Trophoblast cell (in vitro differentiated cells and primary cell): Measurements from ENCODE around the gene VPS9D1.

Experiments used
- DNase-seq, 2 donors: peaks; one replicate each; pipeline ENCODE4 v3.0.0-alpha.2; 2016
- H2AFZ ChIP-seq: 2 replicates; pipeline ENCODE4 v1.6.1; 2013; ENCODE audit warnings: low read length, moderate library complexity, mild to moderate bottlenecking; ENCODE audit not compliant: insufficient read depth, poor library complexity
- H2AK5ac ChIP-seq: 2 replicates; pipeline ENCODE4 v1.6.1; 2013; ENCODE audit warnings: mild to moderate bottlenecking, low read length
- H2BK120ac ChIP-seq: 2 replicates; pipeline ENCODE4 v1.6.1; 2013; ENCODE audit warnings: low read length, mild to moderate bottlenecking, moderate library complexity; ENCODE audit not compliant: insufficient read depth, poor library complexity
- H2BK12ac ChIP-seq: 2 replicates; pipeline ENCODE4 v1.6.1; 2013; ENCODE audit warnings: mild to moderate bottlenecking, low read length, moderate library complexity
- H2BK5ac ChIP-seq: 2 replicates; pipeline ENCODE4 v1.6.1; 2013; ENCODE audit warnings: low read length, low read depth, moderate library complexity, mild to moderate bottlenecking; ENCODE audit not compliant: poor library complexity
- H3K14ac ChIP-seq: 2 replicates; pipeline ENCODE4 v1.6.1; 2013; ENCODE audit warnings: mild to moderate bottlenecking, low read length
- H3K18ac ChIP-seq: 2 replicates; pipeline ENCODE4 v1.6.1; 2013; ENCODE audit warnings: mild to moderate bottlenecking, low read length
- H3K23ac ChIP-seq: 2 replicates; pipeline ENCODE4 v1.6.1; 2013; ENCODE audit warnings: low read length
- H3K27ac ChIP-seq: 2 replicates; pipeline ENCODE4 v1.5.1; 2013; ENCODE audit warnings: low read depth, mild to moderate bottlenecking, inconsistent platforms, low read length, moderate library complexity
- H3K27me3 ChIP-seq: 2 replicates; pipeline ENCODE4 v1.6.1; 2013; ENCODE audit warnings: inconsistent platforms, mild to moderate bottlenecking, low read length, moderate library complexity; ENCODE audit not compliant: insufficient read depth
- H3K36me3 ChIP-seq, 2 experiments: 1 replicate in 1 of 2; 2 replicates in 1 of 2; pipeline ENCODE4 v1.6.1; 2013; ENCODE audit warnings: low read length in 2 of 2, mild to moderate bottlenecking in 2 of 2, moderate library complexity in 1 of 2; ENCODE audit not compliant: insufficient read depth in 2 of 2, control insufficient read depth in 1 of 2
- H3K4ac ChIP-seq: 2 replicates; pipeline ENCODE4 v1.6.1; 2013; ENCODE audit warnings: low read depth, mild to moderate bottlenecking, low read length, moderate library complexity
- H3K4me1 ChIP-seq, 2 experiments: 1 replicate in 1 of 2; 2 replicates in 1 of 2; pipeline ENCODE4 v1.6.1; 2013; ENCODE audit warnings: low read length in 2 of 2, mild to moderate bottlenecking in 2 of 2, moderate library complexity in 1 of 2; ENCODE audit not compliant: insufficient read depth in 2 of 2, control insufficient read depth in 1 of 2
- H3K4me2 ChIP-seq: 2 replicates; pipeline ENCODE4 v1.6.1; 2013; ENCODE audit warnings: inconsistent platforms, mild to moderate bottlenecking, low read length, moderate library complexity
- H3K4me3 ChIP-seq: 2 replicates; pipeline ENCODE4 v1.5.1; 2013; ENCODE audit warnings: mild to moderate bottlenecking, low read depth, low read length, inconsistent platforms
- H3K79me1 ChIP-seq: one replicate; pipeline ENCODE4 v1.6.1; 2013; ENCODE audit warnings: low read length
- H3K79me2 ChIP-seq: 2 replicates; pipeline ENCODE4 v1.6.1; 2013; ENCODE audit warnings: low read length, mild to moderate bottlenecking; ENCODE audit not compliant: control insufficient read depth, insufficient read depth, poor library complexity
- H3K9ac ChIP-seq: 2 replicates; pipeline ENCODE4 v1.6.1; 2013; ENCODE audit warnings: mild to moderate bottlenecking, low read length
- H3K9me3 ChIP-seq: 2 replicates; pipeline ENCODE4 v1.6.1; 2013; ENCODE audit warnings: low read depth, mild to moderate bottlenecking, control low read depth, inconsistent platforms, low read length; ENCODE audit not compliant: insufficient read depth
- H4K12ac ChIP-seq: 2 replicates; pipeline ENCODE4 v1.6.1; 2013; ENCODE audit warnings: low read depth, mild to moderate bottlenecking, low read length, moderate library complexity
- H4K8ac ChIP-seq: 2 replicates; pipeline ENCODE4 v1.6.1; 2013; ENCODE audit warnings: low read depth, mild to moderate bottlenecking, low read length, moderate library complexity
- H4K91ac ChIP-seq: one replicate; pipeline ENCODE4 v1.6.1; 2013; ENCODE audit warnings: low read depth, mild to moderate bottlenecking, low read length, moderate library complexity
- WGBS: extraction: QIAGEN DNeasy Blood & Tissue Kit; methylation state at CpG from one replicate; pipeline ENCODE4 v1.1.7; 2013; ENCODE audit warnings: missing lambda C conversion rate; ENCODE audit not compliant: insufficient read length, insufficient coverage; ENCODE audit errors: extremely low coverage; 5-methylcytosine and 5-hydroxymethylcytosine counted together

VPS9D1 gene

DNA sequence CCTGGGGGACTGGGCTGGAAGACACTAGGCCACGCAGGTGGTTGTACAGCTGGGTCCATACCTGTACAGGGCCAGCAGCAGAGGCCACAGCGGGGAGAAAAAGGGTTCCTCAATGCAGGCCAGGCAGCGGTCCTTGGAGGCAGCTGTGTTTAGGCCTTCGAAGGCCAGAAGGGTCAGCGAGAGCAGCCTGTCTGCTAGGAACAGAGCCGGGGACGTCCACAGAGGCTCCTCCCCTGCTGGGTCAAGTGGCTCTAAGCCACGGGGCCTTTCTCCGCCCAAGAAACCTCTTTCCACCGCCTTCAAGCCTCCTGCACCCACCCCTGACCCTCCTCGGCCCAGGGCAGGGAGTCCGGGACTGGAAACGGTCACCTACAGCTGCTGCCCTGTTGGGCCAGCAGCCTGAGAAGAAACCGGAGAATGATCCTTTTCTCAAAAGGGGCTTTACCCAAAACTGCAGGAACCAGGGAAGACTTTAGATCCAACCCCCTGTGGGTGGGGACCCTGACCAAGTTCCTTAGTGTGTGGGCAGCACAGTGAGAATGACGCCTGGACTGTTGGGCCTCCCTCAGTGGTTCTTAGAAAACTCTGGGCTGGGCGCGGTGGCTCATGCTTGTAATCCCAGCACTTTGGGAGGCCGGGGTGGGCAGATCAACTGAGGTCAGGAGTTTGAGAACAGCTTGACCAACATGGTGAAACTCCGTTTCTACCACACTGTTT is 10.8 kb downstream of the VPS9D1 start:
- no peak for DNase-seq
- H3K9me3 ChIP-seq = no peaks in the 10 kb centered on the region
- H4K12ac ChIP-seq = no peak overlapping the region
- H3K36me3 ChIP-seq = no peaks in the 10 kb centered on the region
- no peak overlapping the region for H4K8ac ChIP-seq
- H3K79me2 ChIP-seq = peaks cover 2% of the 10 kb centered on the region
- no peak overlapping the region for H4K91ac ChIP-seq
- WGBS = no CpG with 5 or more reads among the region's 19 CpGs
- H3K4ac ChIP-seq = no peak overlapping the region
- no peak overlapping the region for H3K27ac ChIP-seq
- H3K9ac ChIP-seq = no peak overlapping the region
- H2BK120ac ChIP-seq = no peak overlapping the region
- H3K27me3 ChIP-seq = no peaks in the 10 kb centered on the region
- no peak overlapping the region for H2AFZ ChIP-seq
- no peak overlapping the region for H3K14ac ChIP-seq
- no peak overlapping the region for H2BK5ac ChIP-seq
- no peak overlapping the region for H2AK5ac ChIP-seq
- H3K79me1 ChIP-seq = peaks cover 6% of the 10 kb centered on the region
- H3K23ac ChIP-seq = no peak overlapping the region
- H2BK12ac ChIP-seq = no peak overlapping the region
- no peak overlapping the region for H3K4me2 ChIP-seq
- H3K4me1 ChIP-seq = peaks cover 4 to 9% of the 10 kb centered on the region in 2 experiments
- no peak overlapping the region for H3K4me3 ChIP-seq
- H3K18ac ChIP-seq = no peak overlapping the region

DNA sequence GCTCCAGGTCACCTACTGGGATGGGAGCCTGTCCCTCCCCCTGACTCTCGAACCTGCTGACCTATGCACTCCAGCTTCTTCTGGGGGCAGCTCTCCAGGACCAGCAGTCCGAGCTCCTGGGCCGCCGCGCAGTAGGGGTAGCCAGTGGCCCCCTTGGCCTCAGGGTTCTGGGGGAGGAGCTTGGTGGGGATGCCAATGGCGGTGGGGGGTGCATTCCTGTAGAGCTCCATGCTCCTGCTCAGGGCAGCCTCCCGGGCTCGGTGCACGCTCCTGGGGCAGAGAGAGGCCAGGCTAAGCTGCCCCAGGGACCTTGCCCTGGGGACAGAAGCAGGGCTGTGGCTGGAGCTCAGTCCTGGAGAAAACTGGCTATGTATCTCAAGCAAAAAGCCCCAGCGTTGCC is 11.5 kb downstream of the VPS9D1 start:
- Histone ChIP-seq H2BK5ac (no peak overlapping the region), H2AK5ac (no peak overlapping the region), H4K12ac (no peak overlapping the region), H3K79me2 (peaks cover 2% of the 10 kb centered on the region), H3K9ac (no peak overlapping the region), H3K36me3 (no peaks in the 10 kb centered on the region), H3K4me3 (no peak overlapping the region), H3K14ac (no peak overlapping the region), H2BK120ac (no peak overlapping the region), H3K27ac (no peak overlapping the region), H3K4me1 (peaks cover 4 to 9% of the 10 kb centered on the region in 2 experiments), H3K4me2 (no peak overlapping the region), H3K27me3 (no peaks in the 10 kb centered on the region), H2BK12ac (no peak overlapping the region), H3K23ac (no peak overlapping the region), H3K4ac (no peak overlapping the region), H2AFZ (no peak overlapping the region), H3K79me1 (peaks cover 6% of the 10 kb centered on the region), H4K8ac (no peak overlapping the region), H4K91ac (no peak overlapping the region), H3K9me3 (no peaks in the 10 kb centered on the region), H3K18ac (no peak overlapping the region)
- WGBS = no CpG with 5 or more reads among the region's 10 CpGs
- DNase-seq = no peak

DNA sequence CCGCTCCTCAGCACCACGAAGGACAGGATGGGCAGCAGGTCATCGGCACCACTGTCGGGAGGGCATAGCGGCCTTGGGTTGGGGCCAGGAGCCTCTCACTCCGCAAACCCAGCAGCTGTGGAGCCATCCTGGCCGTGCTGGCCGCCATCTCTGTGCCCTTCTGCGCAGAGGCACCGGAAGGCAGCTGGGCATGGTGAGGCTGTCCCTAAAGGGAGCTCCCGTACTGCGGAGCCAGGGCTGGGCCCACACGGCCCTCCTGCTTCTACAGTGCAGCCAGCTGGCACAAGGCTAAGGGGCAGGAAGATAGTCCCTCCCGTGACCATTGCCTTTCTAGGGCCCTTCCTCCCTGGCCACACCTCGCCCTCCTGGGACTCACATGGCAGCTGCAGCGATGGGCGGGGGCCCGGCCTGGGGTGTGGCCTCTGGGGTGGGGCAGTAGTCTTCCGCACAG is 12.2 kb downstream of the VPS9D1 start:
- no peaks in the 10 kb centered on the region for H3K36me3 ChIP-seq
- H2AFZ ChIP-seq = no peak overlapping the region
- no peak overlapping the region for H3K23ac ChIP-seq
- H4K91ac ChIP-seq = no peak overlapping the region
- H3K27me3 ChIP-seq = no peaks in the 10 kb centered on the region
- H3K14ac ChIP-seq = no peak overlapping the region
- H3K9me3 ChIP-seq = no peaks in the 10 kb centered on the region
- DNase-seq = no peak
- H3K4me3 ChIP-seq = no peak overlapping the region
- H3K18ac ChIP-seq = no peak overlapping the region
- no peak overlapping the region for H2BK5ac ChIP-seq
- no peak overlapping the region for H3K4ac ChIP-seq
- H3K4me1 ChIP-seq = peaks cover 4 to 9% of the 10 kb centered on the region in 2 experiments
- no peak overlapping the region for H4K8ac ChIP-seq
- H3K79me1 ChIP-seq = peaks cover 6% of the 10 kb centered on the region
- H2AK5ac ChIP-seq = no peak overlapping the region
- no peak overlapping the region for H3K4me2 ChIP-seq
- no CpG with 5 or more reads among the region's 19 CpGs for WGBS
- no peak overlapping the region for H2BK12ac ChIP-seq
- H2BK120ac ChIP-seq = no peak overlapping the region
- H3K27ac ChIP-seq = no peak overlapping the region
- H4K12ac ChIP-seq = no peak overlapping the region
- no peak overlapping the region for H3K9ac ChIP-seq
- peaks cover 2% of the 10 kb centered on the region for H3K79me2 ChIP-seq

DNA sequence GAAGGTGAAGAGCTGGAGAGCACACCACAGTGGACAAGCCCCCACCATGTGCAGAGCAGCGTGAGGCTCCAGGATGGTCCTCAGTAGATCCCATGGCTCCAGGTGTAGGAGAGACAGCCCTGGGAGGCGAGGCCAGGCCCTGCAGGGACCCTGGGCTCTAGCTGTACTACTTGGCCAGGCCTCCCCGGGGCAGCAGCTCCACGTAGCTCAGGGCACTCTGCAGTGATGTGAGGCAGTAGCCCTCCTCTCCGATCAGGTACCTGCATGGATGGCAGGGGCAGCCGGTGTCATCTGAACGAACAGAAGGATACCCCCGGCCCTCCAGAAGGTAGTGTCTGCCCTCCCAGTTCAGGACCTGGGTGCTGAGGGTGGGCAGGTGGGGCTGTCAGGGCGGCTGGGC is 13.0 kb downstream of the VPS9D1 start:
- Histone ChIP-seq H3K9ac (no peak overlapping the region), H3K79me2 (peaks cover 2% of the 10 kb centered on the region), H2BK120ac (no peak overlapping the region), H3K4me3 (no peak overlapping the region), H3K23ac (no peak overlapping the region), H4K8ac (no peak overlapping the region), H3K4me1 (peaks cover 3 to 9% of the 10 kb centered on the region in 2 experiments), H3K18ac (no peak overlapping the region), H2BK5ac (no peak overlapping the region), H3K4me2 (no peak overlapping the region), H2AK5ac (no peak overlapping the region), H3K9me3 (no peaks in the 10 kb centered on the region), H3K4ac (no peak overlapping the region), H2AFZ (no peak overlapping the region), H2BK12ac (no peak overlapping the region), H3K36me3 (no peaks in the 10 kb centered on the region), H3K27ac (no peak overlapping the region), H3K27me3 (no peaks in the 10 kb centered on the region), H4K12ac (no peak overlapping the region), H4K91ac (no peak overlapping the region), H3K79me1 (peaks cover 6% of the 10 kb centered on the region), H3K14ac (no peak overlapping the region)
- WGBS = no CpG with 5 or more reads among the region's 9 CpGs
- DNase-seq = no peak
